ENCODE data around the gene ARMH3.

Gene ARMH3

GRCh38 chr10:101935431-101935830 is 120.5 kb downstream of the ARMH3 start:
- no peak for DNase-seq

- no peak for DNase-seq
Measured at GRCh38 chr10:101934686-101935305, 121.2 kb downstream of the ARMH3 start.

GRCh38 chr10:101933976-101934375 is 122.0 kb downstream of the ARMH3 start:
- no peak for DNase-seq

GRCh38 chr10:101932183-101932582 is 123.8 kb downstream of the ARMH3 start:
- no peak for DNase-seq

GRCh38 chr10:101925027-101925426 is 130.9 kb downstream of the ARMH3 start:
- no peak for DNase-seq

- DNase-seq, result no peak
Measured at GRCh38 chr10:101923256-101923655, 132.7 kb downstream of the ARMH3 start.

GRCh38 chr10:101922846-101923245 is 133.1 kb downstream of the ARMH3 start:
- DNase-seq, result no peak

- DNase-seq, result no peak
Measured at GRCh38 chr10:101920546-101920945, 135.4 kb downstream of the ARMH3 start.

GRCh38 chr10:101919026-101919770 is 136.8 kb downstream of the ARMH3 start:
- DNase-seq, result no peak

- no peak for DNase-seq
Measured at GRCh38 chr10:101912561-101913179, 143.3 kb downstream of the ARMH3 start.

GRCh38 chr10:101906586-101907183 is 149.3 kb downstream of the ARMH3 start:
- no peak for DNase-seq

GRCh38 chr10:101905251-101905650 is 150.7 kb downstream of the ARMH3 start:
- no peak for DNase-seq

- DNase-seq, result no peak
Measured at GRCh38 chr10:101903827-101904550, 152.0 kb downstream of the ARMH3 start.

GRCh38 chr10:101902820-101903145 is 153.2 kb downstream of the ARMH3 start:
- no peak for DNase-seq

- DNase-seq, result no peak
Measured at GRCh38 chr10:101902032-101902819, 153.7 kb downstream of the ARMH3 start.

GRCh38 chr10:101901340-101901739 is 154.6 kb downstream of the ARMH3 start:
- no peak for DNase-seq

GRCh38 chr10:101897633-101898032 is 158.3 kb downstream of the ARMH3 start:
- no peak for DNase-seq

GRCh38 chr10:101896225-101896877 is 159.6 kb downstream of the ARMH3 start:
- no peak for DNase-seq

GRCh38 chr10:101895781-101896180 is 160.2 kb downstream of the ARMH3 start:
- DNase-seq, result no peak

GRCh38 chr10:101894742-101895141 is 161.2 kb downstream of the ARMH3 start:
- no peak for DNase-seq

- DNase-seq, result no peak
Measured at GRCh38 chr10:101894266-101894665, 161.7 kb downstream of the ARMH3 start.

All from activated naive CD4-positive, alpha-beta T cell treated with anti-CD3 and anti-CD28 coated beads, Interleukin-2, amount 50 U/mL, for 16 hours (primary cell).